HG03558 (cell line): ENCODE data around the gene SF1.

Experiments used
- ATAC-seq: cut with Tn5 transposase; IDR thresholded peaks from one replicate; pipeline ENCODE4 v1.9.1; 2021; ENCODE audit warnings: moderate number of reproducible peaks; ENCODE audit not compliant: unreplicated experiment; ENCODE audit errors: extremely low read depth

Gene SF1

DNA sequence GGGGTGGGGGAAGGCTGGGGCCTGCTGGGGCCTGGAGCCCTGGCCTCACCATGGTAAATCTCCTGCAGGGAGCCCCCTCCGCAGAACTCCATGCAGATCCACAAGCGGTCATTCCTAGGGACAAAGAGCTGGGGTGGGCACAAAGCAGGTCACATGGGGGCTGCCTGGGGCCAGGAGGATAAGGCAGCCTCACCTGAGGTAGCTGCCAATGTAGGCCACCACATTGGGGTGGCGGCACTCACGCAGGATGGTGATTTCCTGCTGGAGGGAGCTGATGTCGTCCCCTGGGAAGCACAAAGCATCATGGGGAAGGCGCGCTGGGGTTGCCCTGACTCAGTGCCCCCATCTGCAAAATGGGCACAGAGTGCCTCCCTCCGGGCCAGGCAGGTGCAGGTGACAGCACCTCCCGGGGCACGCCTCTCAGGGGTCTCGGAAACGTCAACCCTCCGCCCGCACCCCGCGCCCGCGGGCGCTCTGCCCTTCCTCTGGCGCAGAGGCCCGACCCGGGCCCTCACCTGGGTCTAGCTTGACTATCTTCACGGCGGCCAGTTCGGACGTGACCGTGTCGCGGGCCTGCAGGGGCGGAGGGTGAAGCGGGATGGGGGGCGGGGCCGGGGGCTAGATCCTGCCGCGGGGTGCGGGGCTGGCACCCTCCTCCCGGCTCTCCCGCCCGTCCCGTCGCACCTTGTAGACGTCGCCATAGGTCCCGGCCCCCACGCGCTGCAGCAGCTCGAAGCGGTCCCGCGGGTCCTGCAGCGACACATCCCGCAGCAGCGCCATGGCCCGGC lies 24.2 kb upstream of the SF1 start:
- no peak for ATAC-seq

DNA sequence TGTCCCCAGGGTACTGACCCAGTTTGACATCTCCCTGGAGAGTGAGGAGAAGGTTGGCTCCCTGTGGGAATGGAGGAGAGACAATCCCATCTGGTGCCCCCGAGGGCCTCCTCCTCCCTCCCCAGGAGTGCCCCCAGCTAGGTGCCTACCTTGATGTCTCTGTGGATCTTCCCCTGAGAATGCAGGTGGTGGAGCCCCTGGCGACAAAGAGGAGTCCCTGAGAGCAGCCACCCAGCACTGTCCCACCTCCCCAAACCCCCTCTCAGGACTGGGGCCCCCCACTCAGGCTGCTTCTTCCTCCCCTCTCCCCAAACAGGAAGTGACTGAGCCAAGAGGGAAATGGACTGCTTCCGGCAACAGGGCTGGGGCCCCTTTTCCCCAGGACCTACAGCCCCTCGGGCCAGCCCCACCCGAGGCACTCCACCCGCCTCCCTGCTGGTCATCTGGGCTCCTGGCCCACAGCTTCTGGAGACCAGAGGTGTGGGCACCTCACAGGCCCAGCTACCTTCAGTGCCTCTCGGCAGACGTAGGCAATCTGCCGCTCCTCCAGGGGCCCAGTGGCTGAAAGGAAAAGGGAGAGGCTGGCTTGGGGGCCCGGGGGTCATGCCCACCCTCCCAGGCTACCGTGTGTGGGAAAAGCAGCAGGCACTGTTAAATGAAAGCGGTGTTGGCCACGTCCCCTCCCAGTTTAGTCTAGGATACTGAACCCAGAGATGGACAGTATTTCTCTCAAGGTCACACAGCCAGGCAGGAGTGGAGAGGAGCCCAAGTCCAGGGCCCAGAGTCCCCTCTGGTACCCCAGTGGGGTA lies 23.4 kb upstream of the SF1 start:
- no peak for ATAC-seq

DNA sequence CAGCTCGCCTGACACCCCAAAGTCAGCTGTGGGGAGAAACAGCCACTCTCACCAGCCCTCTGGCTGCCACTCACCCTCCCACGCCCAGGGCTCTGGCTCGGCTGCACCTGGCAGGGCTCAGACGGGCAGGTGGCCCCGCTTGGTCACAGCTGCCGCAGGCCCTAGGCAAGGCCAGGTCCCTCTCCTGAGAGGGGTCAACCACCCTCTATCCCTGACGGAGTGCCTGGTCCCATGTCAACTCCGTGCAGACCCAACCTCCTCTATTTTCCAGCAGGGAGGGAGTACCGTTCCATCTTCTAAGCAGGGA lies 22.8 kb upstream of the SF1 start:
- ATAC-seq, result no peak

DNA sequence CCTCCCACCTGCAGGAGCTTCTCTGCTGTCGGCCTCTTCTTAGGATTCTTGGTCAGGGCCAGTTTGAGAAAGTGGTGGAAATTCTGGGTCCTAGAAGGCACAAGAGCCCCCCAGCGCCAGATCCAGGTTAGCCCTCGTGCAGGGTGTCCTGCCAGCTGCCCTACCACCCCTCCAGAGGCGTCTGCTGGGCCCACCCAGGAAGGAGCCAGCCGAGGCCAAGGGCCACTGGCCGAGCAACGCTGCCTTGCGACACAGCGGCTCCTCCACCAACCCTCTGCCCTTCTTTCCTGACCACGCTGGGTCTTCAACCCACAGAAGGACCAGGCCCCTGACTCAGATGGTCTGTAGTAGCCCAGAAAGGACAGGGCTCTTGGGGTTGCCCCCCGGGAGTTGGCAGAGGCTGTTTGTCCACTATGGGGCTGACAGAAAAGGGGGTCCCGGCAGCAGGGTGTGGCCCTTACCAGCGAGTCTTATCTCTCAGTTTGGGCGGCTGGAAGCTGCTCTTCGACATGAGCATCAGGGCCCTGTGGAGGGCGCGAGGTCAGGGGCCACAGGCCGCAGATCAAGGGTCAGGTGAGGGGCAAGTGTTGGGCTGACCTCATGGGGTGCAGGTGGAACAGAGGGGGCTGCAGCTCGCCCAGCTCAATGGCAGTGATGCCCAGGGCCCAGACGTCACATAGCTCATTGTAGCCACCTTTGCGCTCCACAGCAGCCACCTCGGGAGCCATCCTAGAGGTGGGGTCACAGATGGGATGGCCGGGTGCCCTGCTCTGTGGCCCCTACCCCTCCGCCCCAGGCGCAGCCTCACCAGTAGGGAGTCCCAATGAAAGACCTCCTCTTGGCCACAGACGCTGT lies 22.2 kb upstream of the SF1 start:
- no peak for ATAC-seq

DNA sequence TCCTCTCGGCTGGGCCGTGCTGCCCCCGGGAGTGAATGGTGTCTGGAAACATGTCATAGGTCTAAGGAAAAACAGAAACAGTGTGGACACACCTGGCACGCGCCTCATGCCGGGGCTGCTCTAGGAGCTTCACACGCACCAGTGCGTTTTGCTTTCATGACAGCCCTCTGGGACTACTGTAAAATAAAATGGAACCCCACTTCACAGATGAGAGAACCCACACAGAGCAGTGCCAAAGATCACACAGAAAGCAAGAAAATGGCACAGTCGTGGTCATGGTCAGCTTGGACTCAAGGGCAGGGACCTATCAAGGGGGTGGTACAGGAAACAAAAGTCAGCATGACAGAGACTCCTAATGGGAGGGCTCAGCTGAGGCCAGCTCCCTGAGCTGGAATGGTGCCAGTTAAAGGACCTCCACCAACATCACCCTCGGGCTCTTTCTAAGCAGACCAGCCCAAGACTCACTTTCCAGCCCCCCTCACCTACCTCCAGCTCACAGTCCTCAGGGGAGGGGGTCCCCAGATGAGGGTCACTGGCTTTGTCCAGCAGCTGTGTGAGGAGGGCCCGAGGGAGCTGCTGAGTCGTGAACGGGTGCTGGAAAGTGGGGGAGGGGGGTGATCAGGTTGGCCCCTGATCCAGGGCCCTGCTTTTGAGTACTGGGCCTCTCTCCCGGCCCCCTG lies 21.4 kb upstream of the SF1 start:
- ATAC-seq, result no peak

DNA sequence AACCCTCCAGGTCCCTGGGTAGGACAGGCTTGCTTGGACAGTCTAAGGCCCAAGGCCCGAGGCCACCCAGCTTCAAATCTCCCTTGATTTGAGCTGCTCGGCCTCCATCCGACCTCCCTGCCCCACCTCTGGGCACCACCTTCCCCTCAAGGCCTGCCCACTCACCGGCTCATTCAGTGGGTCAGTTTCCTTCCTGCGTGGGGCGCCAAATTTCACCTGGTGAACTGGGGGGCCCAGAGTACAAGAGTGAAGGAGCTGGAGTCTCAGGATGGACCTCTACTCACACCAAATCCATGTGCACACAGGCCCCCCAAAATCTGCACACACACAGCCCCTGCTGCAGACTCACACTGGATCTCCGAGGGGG lies 20.9 kb upstream of the SF1 start:
- no peak for ATAC-seq

DNA sequence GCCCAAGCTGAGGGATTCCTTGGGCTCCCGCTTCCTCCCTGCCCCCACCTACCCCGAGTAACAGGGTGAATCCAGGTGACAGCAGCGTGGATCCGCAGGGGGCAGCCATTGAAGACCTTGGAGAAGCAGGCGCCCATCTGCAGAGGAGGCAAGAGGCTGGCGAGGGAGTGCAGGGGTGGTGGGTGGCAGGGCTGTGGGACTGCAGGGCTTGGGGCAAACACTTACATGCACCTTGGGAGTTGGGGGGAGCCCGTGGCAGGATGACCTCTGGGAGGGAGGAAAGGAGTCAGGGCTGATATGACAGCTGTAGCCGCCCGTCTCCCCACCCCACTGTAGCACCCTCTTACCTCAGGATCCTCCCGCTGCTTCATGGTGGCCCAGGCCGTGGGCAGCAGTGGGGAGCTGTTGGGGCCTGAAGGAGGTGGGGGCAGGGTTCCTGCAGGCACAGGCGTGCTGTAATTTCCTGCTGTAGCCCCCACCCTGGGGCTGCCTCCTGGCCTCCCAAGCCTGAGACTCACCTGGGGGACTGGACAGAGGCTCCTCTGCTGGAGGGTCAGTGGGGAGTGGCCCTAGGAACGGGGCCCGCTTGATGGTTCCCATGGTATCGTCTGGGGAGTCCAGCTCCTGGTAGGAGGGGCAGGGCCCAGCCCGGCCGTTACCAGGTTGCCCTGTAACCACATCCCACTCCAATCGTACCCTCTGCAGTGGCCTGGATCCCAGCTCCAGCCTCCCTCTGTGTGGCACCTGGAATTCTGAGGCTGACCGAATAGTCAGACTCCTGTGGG lies 18.6 kb upstream of the SF1 start:
- ATAC-seq, result no peak

DNA sequence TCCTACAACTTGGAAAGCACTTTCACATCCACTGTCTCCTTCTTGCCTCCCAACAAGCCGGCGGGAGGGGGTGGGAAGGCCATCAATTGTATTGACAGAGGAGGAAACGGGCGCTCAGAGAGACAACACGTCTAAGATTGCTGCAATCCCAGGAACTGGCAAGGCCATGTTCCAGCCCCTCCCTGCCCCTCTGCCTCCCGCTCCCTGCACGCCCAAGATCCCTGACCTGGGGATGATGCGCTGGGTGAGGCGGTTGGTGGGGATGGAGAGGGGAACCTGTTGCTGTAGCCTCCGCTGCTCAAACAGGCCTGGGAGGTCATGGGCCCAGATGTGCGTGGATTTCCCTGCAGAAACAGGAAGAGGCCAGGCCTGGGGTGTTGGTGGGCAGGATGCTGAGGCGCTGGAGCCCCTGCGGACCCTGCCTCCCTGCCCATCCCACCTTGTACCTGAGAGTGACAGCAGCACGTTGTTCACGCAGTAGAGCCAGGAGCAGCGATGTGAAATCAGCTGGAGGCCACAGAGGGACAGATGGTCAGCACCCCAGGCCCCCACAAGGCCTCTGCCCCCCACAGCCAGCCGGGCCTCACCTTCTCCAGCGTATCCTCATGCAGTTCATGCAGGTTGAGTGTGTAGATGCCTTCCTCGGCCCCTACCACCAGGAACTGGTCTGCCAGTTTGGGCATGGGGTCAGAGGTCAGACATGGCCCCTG lies 17.9 kb upstream of the SF1 start:
- ATAC-seq, result no peak

DNA sequence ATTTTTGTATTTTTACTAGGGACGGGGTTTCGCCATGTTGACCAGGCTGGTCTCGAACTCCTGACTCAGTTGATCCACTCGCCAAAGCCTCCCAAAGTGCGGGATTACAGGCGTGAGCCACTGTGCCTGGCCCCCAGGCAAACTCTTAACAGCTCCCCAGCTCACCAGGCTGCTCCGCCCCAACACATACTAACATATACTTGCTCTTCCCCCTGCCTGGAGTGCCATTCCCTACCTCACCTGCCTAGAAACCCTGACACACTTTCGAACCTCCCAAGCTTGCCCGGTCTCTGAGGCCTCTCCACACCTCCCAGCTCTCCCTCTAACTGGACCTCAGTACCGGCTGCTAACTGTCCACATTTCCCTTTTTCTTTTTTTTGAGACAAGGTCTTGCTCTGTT lies 16.2 kb upstream of the SF1 start:
- ATAC-seq, result no peak

DNA sequence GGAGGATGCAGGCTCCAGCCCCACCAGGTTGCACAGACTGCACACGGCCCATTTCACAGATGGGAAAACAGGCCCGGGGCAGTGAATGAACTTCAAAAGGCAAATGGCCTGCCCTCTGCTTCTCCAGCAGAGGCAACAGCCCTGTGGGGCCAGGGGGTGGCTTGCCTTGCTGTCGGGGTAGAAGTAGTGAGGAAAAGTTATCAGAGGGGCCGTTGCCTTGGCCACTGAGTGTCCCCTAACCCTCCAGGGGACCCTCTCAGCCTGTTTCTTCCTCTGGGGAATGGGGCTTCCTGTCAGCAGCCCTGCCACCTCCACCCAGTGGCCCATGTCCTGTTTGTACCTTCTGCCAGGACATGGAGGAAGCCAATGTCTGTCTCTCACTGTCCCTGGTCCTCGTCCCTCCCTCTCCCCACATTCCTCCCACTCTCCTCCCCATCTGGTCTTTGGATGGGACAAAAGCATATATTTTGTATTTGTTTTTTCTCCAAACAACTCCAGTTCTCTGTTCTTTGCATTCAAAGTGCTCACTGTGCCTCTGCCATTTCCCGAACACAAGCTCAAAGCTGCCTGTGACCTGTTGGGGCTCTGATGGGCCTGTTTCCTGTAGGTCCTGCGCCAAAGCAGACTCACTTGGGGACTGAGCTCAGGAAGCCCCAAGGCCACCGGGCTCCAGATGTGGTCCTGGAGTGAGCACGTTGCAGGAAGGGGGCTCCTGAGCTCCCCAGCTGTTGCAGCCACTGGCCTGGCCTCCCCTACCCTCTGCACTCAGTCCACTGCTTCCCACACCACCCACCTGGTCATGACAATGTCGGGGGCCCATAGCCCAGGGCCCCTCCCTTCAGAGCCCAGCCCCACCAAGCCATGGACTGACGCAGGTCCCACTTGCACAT lies 15.2 kb upstream of the SF1 start:
- ATAC-seq, result no peak

DNA sequence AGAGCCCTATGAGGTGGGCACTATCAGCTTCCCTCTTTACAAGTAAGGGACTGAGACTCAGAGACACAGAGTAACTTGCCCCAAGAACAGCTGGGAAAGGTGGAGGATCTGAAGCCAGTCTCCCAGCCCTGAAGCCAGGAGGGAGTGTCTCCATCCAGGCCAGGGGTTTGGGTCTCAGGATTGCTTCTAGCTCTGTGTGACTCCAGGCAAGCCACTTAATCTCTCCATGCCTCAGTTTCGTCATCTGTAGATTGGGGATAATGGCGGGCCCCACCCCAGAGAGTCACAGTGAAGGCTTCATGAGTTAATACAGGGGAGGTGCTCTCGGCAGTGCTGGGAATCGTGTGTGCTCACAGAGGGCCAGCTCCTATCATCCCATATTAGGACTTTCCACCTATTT lies 14.1 kb upstream of the SF1 start:
- no peak for ATAC-seq

DNA sequence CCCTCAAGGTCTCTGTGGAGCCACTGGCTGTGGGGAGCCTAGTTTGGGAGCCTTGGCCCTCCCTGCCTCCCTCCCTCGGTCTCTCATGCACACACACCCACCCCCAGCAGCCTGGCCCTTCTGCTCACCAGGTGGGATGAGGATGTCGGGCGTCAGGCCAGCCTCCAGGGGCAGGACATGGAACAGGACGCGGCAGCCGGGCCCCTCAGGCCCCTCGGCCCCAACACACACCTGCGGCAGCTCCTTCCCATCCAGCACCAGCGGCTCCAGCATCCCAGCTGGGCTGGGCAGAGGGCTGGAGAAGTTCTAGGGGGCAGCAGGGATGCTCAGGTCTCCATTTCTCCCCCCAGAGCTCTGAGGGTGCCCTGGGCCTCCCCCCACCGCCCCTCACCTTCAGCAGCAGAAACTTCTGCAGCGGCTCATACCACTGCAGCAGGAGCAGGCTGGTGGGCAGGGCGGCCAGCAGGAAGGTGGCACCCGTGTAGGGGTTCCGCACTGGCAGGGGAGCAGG lies 13.5 kb upstream of the SF1 start:
- ATAC-seq, result no peak

DNA sequence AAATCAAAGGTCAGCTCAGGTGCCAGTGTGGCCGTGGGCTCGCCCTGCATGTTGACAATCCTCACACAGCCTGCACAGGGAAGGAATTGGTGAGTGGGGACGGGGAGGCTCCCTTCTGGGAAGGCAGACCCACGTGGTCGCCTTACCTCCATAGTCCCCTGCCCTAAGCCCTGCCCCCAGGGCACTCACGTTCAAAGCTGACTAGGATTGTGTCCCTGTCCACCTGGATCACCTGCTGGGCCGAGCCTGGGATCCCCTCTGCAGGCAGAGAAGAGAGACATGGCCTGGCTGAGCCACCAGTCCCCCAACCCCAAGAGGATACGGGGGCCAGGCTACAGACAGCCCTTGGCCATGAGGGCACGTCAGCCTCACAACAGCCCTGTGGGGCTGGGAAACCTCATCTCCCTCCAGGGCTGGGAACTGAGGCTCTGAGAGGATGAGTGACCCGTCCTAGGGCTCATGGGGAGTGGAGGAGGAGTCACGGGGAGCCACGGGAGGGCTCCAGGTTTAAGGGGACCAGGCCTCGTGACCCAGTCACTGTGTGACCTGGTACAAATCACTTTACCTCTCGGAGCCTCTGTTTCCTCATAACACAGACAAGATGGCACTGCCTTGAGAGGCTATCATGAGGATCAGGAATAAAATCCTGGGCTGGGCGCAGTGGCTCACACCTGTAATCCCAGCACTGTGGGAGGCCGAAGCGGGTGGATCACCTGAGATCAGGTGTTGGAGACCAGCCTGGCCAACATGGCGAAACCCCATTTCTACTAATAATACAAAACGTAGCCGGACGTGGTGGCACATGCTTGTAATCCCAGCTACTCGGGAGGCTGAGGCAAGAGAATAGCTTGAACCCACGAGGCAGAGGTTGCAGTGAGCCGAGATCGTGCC lies 12.1 kb upstream of the SF1 start:
- no peak for ATAC-seq

DNA sequence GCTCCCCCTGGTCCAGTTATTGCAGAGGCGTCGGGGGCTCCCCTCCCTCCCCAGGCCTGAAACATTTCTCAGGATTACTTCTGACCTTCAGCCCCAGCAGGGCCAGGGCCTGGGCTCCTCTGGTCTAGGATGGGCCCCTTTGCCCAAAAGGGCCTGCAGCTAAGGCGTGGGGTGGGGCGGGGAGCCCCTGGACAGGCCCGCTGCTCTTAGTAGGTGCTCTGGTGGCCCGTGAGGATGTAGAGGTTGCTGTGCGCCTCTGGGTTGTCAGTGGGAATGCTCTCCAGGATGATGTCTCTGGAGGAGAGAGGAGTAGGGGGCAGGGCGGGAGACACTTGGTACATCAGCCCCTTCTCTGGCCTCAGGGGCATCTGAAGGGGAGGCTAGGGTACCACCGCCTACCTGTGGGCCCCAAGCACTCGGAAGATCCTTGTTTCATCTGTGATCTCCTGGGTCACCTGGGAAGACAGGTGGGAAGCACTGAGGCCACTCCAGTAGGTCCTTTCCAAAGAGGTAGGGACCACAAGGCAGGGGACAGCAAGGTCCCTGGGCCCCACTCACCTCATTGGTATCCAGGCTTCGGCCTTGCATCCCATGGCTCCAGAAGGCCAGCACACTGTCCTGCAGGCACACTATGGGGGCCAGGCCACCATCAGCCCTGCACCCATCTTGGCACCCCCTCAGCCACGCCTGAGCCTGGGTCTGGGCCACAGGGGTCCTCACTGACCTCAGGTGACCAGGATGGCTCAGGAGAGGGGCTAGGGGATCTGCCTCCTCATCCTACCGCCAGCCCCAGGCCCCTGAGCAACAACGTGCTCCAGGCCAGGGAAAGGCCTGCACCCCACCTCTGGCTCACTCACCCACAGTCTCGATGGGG lies 11.2 kb upstream of the SF1 start:
- no peak for ATAC-seq

DNA sequence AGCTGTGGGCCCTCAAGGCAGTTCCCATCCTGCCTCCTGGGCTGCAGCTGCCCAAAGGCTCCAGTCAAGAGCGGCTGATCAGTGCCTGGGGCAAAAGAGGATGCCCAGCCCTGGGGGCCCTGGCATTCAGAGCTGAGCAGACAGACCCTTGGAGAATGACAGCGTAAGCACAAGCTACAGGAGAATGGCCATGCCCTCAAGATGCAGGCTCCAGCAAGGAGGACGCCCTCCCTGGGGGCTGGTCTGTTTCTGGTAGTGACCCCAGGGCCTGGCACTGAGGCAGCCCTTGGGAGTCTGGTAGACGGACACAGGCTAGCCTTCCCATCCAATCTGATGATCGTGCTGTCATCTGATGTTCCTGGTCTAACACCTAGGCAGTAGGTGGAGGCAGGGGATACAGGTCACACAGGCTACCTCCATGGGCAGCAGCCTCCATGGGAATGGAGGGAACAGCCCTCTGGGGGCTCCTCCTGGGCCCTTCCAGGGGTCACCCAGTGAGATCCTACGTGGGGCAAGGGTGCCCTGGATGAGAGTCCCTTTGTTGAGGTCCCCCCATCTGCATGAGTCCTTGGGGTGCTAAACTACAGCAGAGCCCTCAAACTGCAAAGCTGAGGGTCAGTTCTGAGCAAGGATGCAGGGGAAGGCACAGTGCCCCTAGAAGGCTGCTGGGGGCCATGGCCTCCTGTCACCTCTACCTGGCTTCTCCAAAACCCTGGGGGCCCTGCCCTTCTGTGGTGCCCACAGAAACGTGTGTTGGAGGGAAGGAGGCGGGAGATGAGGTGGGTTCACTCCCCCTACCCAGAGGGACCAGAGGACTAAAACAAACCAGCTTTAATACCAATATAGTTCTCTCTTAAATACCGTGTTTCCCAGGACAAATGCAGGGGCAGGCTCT lies 10.2 kb upstream of the SF1 start:
- no peak for ATAC-seq
